ENCODE data around the gene GATAD2B.
"Not testable (repeated sequence)": the region's sequence is repeated elsewhere in the genome, so short reads cannot be mapped to it uniquely, and the experiment has no call there.

The GATAD2B gene

DNA sequence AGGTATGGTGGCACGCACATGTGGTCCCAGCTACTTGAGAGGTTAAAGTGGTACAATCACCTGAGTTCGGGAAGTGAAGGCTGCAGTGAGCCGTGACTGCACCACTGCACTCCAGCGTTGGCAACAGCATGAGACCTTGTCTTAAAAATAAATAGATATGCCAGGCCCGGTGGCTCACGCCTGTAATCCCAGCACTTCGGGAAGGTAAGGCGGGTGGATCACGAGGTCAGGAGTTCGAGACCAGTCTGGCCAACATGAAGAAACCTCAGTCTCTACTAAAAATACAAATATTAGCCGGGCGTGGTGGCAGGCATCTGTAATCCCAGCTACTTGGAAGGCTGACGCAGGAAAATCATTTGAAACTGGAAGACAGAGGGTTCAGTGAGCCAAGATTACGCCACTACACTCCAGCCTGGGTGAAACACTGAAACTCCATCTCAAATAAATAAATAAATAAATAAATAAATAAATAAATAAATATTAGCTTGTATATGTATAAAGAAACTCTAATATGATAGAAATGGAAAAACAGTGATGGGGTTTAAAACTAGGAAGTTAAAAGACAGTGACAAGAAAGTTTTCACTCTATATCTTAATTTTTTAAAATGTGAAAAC, 18.8 kb downstream of the GATAD2B start:
- Histone ChIP-seq H3K14ac (ENCODE audit: low read length) (no peak overlapping the region), H3K9ac (ENCODE audit: low read length) (no peak overlapping the region)
- no CpG with 5 or more reads among the region's 14 CpGs for WGBS (ENCODE audit: extremely low coverage, insufficient coverage, insufficient read length)

DNA sequence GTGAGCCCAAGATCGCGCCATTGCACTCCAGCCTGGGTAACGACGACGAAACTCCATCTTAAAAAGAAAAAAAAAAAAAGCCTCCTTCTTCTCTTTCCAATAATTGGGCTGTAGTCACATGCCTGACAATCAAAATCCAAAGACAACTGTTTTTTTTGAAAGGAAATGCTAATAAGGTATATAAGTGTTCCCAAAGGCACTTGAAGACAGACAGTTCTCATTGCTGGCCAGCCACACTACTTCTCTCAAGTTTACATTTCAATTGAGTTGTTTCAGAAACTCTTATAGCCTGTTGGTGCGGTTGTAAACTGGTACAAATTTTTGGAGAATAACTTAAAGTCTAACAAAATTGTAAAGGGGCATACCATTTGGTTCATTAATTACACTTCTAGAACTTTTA, 23.3 kb downstream of the GATAD2B start:
- H3K27me3 ChIP-seq (ENCODE audit: insufficient read depth, low read length) = no peaks in the 10 kb centered on the region
- no peak overlapping the region for H3K27ac ChIP-seq (ENCODE audit: low read depth, low read length)
- peaks cover 1 to 5% of the 10 kb centered on the region in 2 experiments for H3K36me3 ChIP-seq (ENCODE audit: control insufficient read depth in 1 of 2, insufficient read depth in 2 of 2, low read length in 2 of 2)
- WGBS (ENCODE audit: extremely low coverage, insufficient coverage, insufficient read length) = no CpG with 5 or more reads among the region's 6 CpGs
- peaks cover 3% of the 10 kb centered on the region for H3K79me2 ChIP-seq (ENCODE audit: control insufficient read depth, insufficient read depth, low read length, poor library complexity)
- H3K18ac ChIP-seq (ENCODE audit: low read length) = no peak overlapping the region
- H4K8ac ChIP-seq (ENCODE audit: low read depth, low read length) = no peak overlapping the region
- no peaks in the 10 kb centered on the region for H3K79me1 ChIP-seq (ENCODE audit: low read length)
- no peak overlapping the region for H3K4me3 ChIP-seq (ENCODE audit: low read depth, low read length)
- H3K4ac ChIP-seq (ENCODE audit: low read depth, low read length) = no peak overlapping the region
- no peak overlapping the region for H3K9ac ChIP-seq (ENCODE audit: low read length)
- no peak overlapping the region for H3K4me2 ChIP-seq (ENCODE audit: low read length)
- H2AFZ ChIP-seq (ENCODE audit: insufficient read depth, low read length, poor library complexity) = no peak overlapping the region
- no peak overlapping the region for H3K23ac ChIP-seq (ENCODE audit: low read length)
- no peak overlapping the region for H2BK12ac ChIP-seq (ENCODE audit: low read length)
- H3K4me1 ChIP-seq (ENCODE audit: control insufficient read depth in 1 of 2, insufficient read depth in 2 of 2, low read length in 2 of 2) = no peaks in the 10 kb centered on the region
- H4K91ac ChIP-seq (ENCODE audit: low read depth, low read length) = no peak overlapping the region
- no peaks in the 10 kb centered on the region for H3K9me3 ChIP-seq (ENCODE audit: insufficient read depth, low read depth, low read length)
- no peak overlapping the region for H2BK120ac ChIP-seq (ENCODE audit: insufficient read depth, low read length, poor library complexity)
- H2AK5ac ChIP-seq (ENCODE audit: low read length) = no peak overlapping the region
- no peak overlapping the region for H3K14ac ChIP-seq (ENCODE audit: low read length)
- H4K12ac ChIP-seq (ENCODE audit: low read depth, low read length) = no peak overlapping the region
- DNase-seq = no peak
- no peak overlapping the region for H2BK5ac ChIP-seq (ENCODE audit: low read depth, low read length, poor library complexity)

More for the DNA sequence above, 18.8 kb downstream of the GATAD2B start:
- H3K23ac ChIP-seq (ENCODE audit: low read length) = no peak overlapping the region
- no peak for DNase-seq
- H3K4me3 ChIP-seq (ENCODE audit: low read depth, low read length) = no peak overlapping the region
- H2AFZ ChIP-seq (ENCODE audit: insufficient read depth, low read length, poor library complexity) = no peak overlapping the region
- H3K4me1 ChIP-seq (ENCODE audit: control insufficient read depth in 1 of 2, insufficient read depth in 2 of 2, low read length in 2 of 2) = no peaks in the 10 kb centered on the region
- H2BK12ac ChIP-seq (ENCODE audit: low read length) = no peak overlapping the region
- no peaks in the 10 kb centered on the region for H3K27me3 ChIP-seq (ENCODE audit: insufficient read depth, low read length)
- H4K91ac ChIP-seq (ENCODE audit: low read depth, low read length) = no peak overlapping the region
- H3K27ac ChIP-seq (ENCODE audit: low read depth, low read length) = no peak overlapping the region
- no peak overlapping the region for H2AK5ac ChIP-seq (ENCODE audit: low read length)
- H3K4me2 ChIP-seq (ENCODE audit: low read length) = no peak overlapping the region
- H3K4ac ChIP-seq (ENCODE audit: low read depth, low read length) = peak overlapping the region; percentile 10
- no peaks in the 10 kb centered on the region for H3K79me1 ChIP-seq (ENCODE audit: low read length)
- no peak overlapping the region for H2BK5ac ChIP-seq (ENCODE audit: low read depth, low read length, poor library complexity)
- no peak overlapping the region for H2BK120ac ChIP-seq (ENCODE audit: insufficient read depth, low read length, poor library complexity)
- H4K12ac ChIP-seq (ENCODE audit: low read depth, low read length) = no peak overlapping the region
- H3K18ac ChIP-seq (ENCODE audit: low read length) = no peak overlapping the region
- no peaks in the 10 kb centered on the region for H3K9me3 ChIP-seq (ENCODE audit: insufficient read depth, low read depth, low read length)
- peaks cover under 1 to 13% of the 10 kb centered on the region in 2 experiments for H3K36me3 ChIP-seq (ENCODE audit: control insufficient read depth in 1 of 2, insufficient read depth in 2 of 2, low read length in 2 of 2)
- peaks cover 13% of the 10 kb centered on the region for H3K79me2 ChIP-seq (ENCODE audit: control insufficient read depth, insufficient read depth, low read length, poor library complexity)
- no peak overlapping the region for H4K8ac ChIP-seq (ENCODE audit: low read depth, low read length)

DNA sequence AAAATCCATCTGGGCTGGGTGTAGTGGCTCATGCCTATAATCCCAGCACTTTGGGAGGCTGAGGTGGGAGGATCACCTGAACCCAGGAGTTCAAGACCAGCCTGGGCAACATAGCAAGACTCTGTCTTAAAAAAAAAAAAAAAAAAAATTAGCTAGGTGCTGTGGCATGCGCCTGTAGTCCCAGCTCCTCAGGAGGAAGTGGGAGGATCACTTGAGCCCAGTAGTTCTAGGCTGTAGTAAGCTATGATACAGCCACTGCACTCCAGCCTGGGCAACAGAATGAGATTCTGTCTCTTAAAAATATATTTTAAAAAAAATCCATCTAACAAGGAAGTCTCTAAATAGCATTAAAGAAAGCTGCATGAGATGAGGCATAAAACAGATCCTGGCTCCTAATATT, 26.9 kb downstream of the GATAD2B start:
- H3K23ac ChIP-seq (ENCODE audit: low read length); H3K4me3 ChIP-seq (ENCODE audit: low read depth, low read length); H3K4me2 ChIP-seq (ENCODE audit: low read length); H2AFZ ChIP-seq (ENCODE audit: insufficient read depth, low read length, poor library complexity); H3K79me1 ChIP-seq (ENCODE audit: low read length); H3K14ac ChIP-seq (ENCODE audit: low read length); H2BK12ac ChIP-seq (ENCODE audit: low read length); H2BK120ac ChIP-seq (ENCODE audit: insufficient read depth, low read length, poor library complexity); H3K9ac ChIP-seq (ENCODE audit: low read length); H4K91ac ChIP-seq (ENCODE audit: low read depth, low read length); H3K27me3 ChIP-seq (ENCODE audit: insufficient read depth, low read length); H4K8ac ChIP-seq (ENCODE audit: low read depth, low read length); H2BK5ac ChIP-seq (ENCODE audit: low read depth, low read length, poor library complexity); H3K79me2 ChIP-seq (ENCODE audit: control insufficient read depth, insufficient read depth, low read length, poor library complexity); H4K12ac ChIP-seq (ENCODE audit: low read depth, low read length); H3K18ac ChIP-seq (ENCODE audit: low read length); DNase-seq; H3K4me1 ChIP-seq (ENCODE audit: control insufficient read depth in 1 of 2, insufficient read depth in 2 of 2, low read length in 2 of 2); H3K4ac ChIP-seq (ENCODE audit: low read depth, low read length); H2AK5ac ChIP-seq (ENCODE audit: low read length); H3K9me3 ChIP-seq (ENCODE audit: insufficient read depth, low read depth, low read length); H3K36me3 ChIP-seq (ENCODE audit: control insufficient read depth in 1 of 2, insufficient read depth in 2 of 2, low read length in 2 of 2); H3K27ac ChIP-seq (ENCODE audit: low read depth, low read length): not testable (repeated sequence)
- WGBS (ENCODE audit: extremely low coverage, insufficient coverage, insufficient read length) = no CpG with 5 or more reads among the region's 1 CpG

DNA sequence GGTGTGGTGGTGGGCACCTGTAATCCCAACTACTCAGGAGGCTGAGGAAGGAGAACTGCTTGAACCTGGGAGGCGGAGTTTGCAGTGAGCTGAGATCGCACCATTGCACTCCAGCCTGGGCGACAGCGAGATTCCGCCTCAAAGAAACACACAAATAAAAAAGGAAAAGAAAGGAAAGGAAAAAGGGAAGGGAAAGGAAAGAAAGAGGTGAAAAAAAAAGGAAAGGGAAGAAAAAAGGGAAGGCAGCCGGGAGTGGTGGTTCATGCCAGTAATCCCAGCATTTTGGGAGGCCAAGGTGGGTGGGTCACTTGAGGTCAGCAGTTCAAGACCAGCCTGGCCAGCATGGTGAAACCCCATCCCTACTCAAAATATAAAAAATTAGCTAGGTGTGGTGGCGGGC, 31.7 kb downstream of the GATAD2B start:
- H2AK5ac ChIP-seq (ENCODE audit: low read length); H3K4me3 ChIP-seq (ENCODE audit: low read depth, low read length); H4K8ac ChIP-seq (ENCODE audit: low read depth, low read length); H3K27me3 ChIP-seq (ENCODE audit: insufficient read depth, low read length); H3K9me3 ChIP-seq (ENCODE audit: insufficient read depth, low read depth, low read length); H3K4ac ChIP-seq (ENCODE audit: low read depth, low read length); DNase-seq; H3K79me2 ChIP-seq (ENCODE audit: control insufficient read depth, insufficient read depth, low read length, poor library complexity); H3K79me1 ChIP-seq (ENCODE audit: low read length); H2BK120ac ChIP-seq (ENCODE audit: insufficient read depth, low read length, poor library complexity); H3K36me3 ChIP-seq (ENCODE audit: control insufficient read depth in 1 of 2, insufficient read depth in 2 of 2, low read length in 2 of 2); H2BK5ac ChIP-seq (ENCODE audit: low read depth, low read length, poor library complexity); H3K23ac ChIP-seq (ENCODE audit: low read length); H3K4me1 ChIP-seq (ENCODE audit: control insufficient read depth in 1 of 2, insufficient read depth in 2 of 2, low read length in 2 of 2); H4K12ac ChIP-seq (ENCODE audit: low read depth, low read length); H3K27ac ChIP-seq (ENCODE audit: low read depth, low read length); H2BK12ac ChIP-seq (ENCODE audit: low read length); H3K4me2 ChIP-seq (ENCODE audit: low read length); H4K91ac ChIP-seq (ENCODE audit: low read depth, low read length); H2AFZ ChIP-seq (ENCODE audit: insufficient read depth, low read length, poor library complexity); H3K18ac ChIP-seq (ENCODE audit: low read length); H3K9ac ChIP-seq (ENCODE audit: low read length); H3K14ac ChIP-seq (ENCODE audit: low read length): not testable (repeated sequence)
- no CpG with 5 or more reads among the region's 7 CpGs for WGBS (ENCODE audit: extremely low coverage, insufficient coverage, insufficient read length)

Measured in trophoblast cell (in vitro differentiated cells and primary cell).